Mesothelial cell of epicardium (in vitro differentiated cells): ENCODE results near the gene TOM1L2. TPM values are rescaled to one million over a fixed set of nuclear protein-coding genes. Genes with fewer than 3 reads are reported as not detected.

Experiments
- DNase-seq, 2 experiments: peaks; one replicate each; pipeline ENCODE4 v3.0.0; 2021; ENCODE audit warnings: low spot score in 2 of 2; ENCODE audit not compliant: unreplicated experiment in 2 of 2
- H3K27ac Mint-ChIP-seq: 2 replicates; pipeline ENCODE4 v1.8.0; 2021; ENCODE audit warnings: mixed read lengths
- H3K27me3 Mint-ChIP-seq: 2 replicates; pipeline ENCODE4 v1.8.0; 2021; ENCODE audit warnings: low read depth, mixed read lengths
- H3K36me3 Mint-ChIP-seq: 2 replicates; pipeline ENCODE4 v1.8.0; 2021; ENCODE audit warnings: mixed read lengths
- H3K4me1 Mint-ChIP-seq: 2 replicates; pipeline ENCODE4 v1.8.0; 2021; ENCODE audit warnings: mixed read lengths
- H3K4me3 Mint-ChIP-seq: 2 replicates; pipeline ENCODE4 v1.8.0; 2021; ENCODE audit warnings: mild to moderate bottlenecking, moderate library complexity, mixed read lengths
- H3K9me3 Mint-ChIP-seq: 2 replicates; pipeline ENCODE4 v1.8.0; 2021; ENCODE audit warnings: mixed read lengths
- total RNA-seq: library from RNA; stranded (reverse); gene quantifications from 3 replicates; pipeline ENCODE4 v1.2.1, GENCODE V29; 2021
- TF ChIP-seq, protein P1 (sequence below): fragments of 200-600 bp; sonication (generic); IDR thresholded peaks from one replicate; pipeline ENCODE4 v1.5.0; 2021; ENCODE audit warnings: antibody characterized with exemption; ENCODE audit not compliant: unreplicated experiment

The TOM1L2 gene
- total RNA-seq, 1 donor from 2014 or later: 126 TPM

DNA sequence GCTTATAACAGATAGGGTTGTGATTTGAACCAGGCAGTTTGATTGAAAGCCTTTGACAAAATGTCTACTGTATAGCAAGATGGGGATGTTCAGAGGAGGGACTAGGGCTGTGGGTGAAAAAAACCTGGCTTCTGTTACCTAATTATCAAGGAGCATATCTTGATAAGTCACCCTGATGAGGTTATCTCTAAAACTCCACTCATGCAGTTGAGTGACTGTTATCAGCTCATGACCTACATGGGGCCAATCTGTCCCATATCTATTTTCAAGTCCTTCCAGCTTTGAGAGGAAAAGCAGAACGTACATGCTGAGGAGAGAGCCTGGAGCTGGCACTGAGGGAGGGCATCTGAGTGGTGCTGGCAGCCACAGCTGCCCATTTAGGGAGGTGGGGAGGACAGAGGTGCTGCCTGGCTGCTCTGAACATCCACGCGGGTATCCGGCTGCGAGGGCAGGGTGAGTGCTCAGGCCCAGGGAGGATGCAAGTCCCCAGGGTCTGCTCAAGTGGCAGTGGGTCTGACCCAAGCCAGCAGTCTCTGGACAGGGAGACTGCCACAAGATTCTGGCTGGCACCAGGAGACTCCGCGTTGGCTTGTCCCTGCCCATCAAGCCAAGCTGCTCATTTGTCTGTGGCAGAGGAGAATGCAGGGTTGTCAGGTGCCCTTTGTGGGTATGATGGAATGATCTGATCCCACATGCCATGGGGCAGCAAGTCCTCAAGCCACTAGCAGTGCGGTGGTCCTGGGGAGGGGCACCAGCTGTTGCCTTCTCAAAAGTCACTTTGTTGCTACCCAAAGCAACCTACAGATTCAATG, 37.6 kb upstream of the TOM1L2 start:
- no peak for DNase-seq
- peaks cover 4% of the 10 kb centered on the region for H3K9me3 Mint-ChIP-seq
- no peak overlapping the region for H3K27ac Mint-ChIP-seq
- H3K4me3 Mint-ChIP-seq: no peak overlapping the region
- peaks cover 18% of the 10 kb centered on the region for H3K36me3 Mint-ChIP-seq
- TF ChIP-seq, protein P1, sequence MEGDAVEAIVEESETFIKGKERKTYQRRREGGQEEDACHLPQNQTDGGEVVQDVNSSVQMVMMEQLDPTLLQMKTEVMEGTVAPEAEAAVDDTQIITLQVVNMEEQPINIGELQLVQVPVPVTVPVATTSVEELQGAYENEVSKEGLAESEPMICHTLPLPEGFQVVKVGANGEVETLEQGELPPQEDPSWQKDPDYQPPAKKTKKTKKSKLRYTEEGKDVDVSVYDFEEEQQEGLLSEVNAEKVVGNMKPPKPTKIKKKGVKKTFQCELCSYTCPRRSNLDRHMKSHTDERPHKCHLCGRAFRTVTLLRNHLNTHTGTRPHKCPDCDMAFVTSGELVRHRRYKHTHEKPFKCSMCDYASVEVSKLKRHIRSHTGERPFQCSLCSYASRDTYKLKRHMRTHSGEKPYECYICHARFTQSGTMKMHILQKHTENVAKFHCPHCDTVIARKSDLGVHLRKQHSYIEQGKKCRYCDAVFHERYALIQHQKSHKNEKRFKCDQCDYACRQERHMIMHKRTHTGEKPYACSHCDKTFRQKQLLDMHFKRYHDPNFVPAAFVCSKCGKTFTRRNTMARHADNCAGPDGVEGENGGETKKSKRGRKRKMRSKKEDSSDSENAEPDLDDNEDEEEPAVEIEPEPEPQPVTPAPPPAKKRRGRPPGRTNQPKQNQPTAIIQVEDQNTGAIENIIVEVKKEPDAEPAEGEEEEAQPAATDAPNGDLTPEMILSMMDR: no peak
- no peaks in the 10 kb centered on the region for H3K4me1 Mint-ChIP-seq
- no peaks in the 10 kb centered on the region for H3K27me3 Mint-ChIP-seq

GRCh38 chr17:18008496-18009268, 36.5 kb upstream of the TOM1L2 start:
- no peak overlapping the region for H3K27ac Mint-ChIP-seq

GRCh38 chr17:18006495-18007239, 34.5 kb upstream of the TOM1L2 start:
- Mint-ChIP-seq H3K9me3 (peaks cover 4% of the 10 kb centered on the region), H3K27ac (no peak overlapping the region), H3K36me3 (peaks cover 13% of the 10 kb centered on the region), H3K4me3 (no peak overlapping the region), H3K4me1 (no peaks in the 10 kb centered on the region), H3K27me3 (no peaks in the 10 kb centered on the region)
- TF ChIP-seq, protein P1: no peak
- no peak for DNase-seq

More at GRCh38 chr17:18008496-18009268, 36.5 kb upstream of the TOM1L2 start:
- Mint-ChIP-seq H3K4me1 (no peaks in the 10 kb centered on the region), H3K27me3 (no peaks in the 10 kb centered on the region), H3K36me3 (peaks cover 18% of the 10 kb centered on the region), H3K9me3 (peaks cover 4% of the 10 kb centered on the region), H3K4me3 (no peak overlapping the region)
- TF ChIP-seq, protein P1: no peak
- DNase-seq: no peak

DNA sequence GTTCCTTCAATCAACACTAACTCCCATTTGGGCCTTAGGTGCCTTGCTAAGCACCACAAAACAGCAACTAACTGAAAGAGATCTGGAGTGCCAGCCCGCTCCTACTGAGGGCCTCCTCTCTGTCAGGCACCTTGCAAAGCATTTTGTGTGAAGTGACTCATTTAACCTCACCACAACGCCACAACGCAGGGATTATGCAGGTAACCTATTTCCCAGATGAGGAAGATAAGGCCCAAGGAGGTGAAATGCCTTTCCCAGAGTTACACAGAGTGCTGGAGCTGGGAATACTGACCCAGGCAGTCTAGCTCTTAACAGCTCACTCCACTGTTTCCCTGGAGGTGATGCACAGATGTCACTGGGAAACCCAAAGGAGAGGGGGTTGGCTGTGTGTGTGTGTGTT, 33.3 kb upstream of the TOM1L2 start:
- H3K27ac Mint-ChIP-seq: no peak overlapping the region

DNA sequence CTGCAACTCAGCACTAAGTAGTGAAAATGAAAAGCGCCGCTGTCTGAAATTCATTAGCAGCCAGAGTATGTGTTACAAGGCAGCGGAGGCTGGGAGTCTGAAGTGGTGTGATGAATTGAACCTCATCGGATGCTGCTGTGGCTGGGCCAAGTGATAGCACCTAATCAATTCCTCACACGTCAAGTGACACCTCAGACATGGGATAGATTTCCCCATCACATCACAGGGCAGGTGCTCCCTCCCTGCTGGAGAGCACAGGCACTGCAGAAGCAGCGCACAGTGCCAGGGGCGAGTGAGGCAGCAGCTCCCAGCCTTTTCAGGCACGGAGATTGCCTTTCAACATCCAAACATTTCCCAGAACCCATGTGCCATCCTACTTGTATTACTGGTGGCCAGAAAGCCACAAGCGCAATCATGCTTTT, 32.7 kb upstream of the TOM1L2 start:
- H3K36me3 Mint-ChIP-seq: peaks cover 9% of the 10 kb centered on the region
- no peak overlapping the region for H3K4me3 Mint-ChIP-seq
- no peak for DNase-seq
- H3K27ac Mint-ChIP-seq: no peak overlapping the region
- H3K27me3 Mint-ChIP-seq: no peaks in the 10 kb centered on the region
- TF ChIP-seq, protein P1: no peak
- H3K4me1 Mint-ChIP-seq: no peaks in the 10 kb centered on the region
- no peaks in the 10 kb centered on the region for H3K9me3 Mint-ChIP-seq

More for the DNA sequence above, 33.3 kb upstream of the TOM1L2 start:
- H3K4me3 Mint-ChIP-seq: no peak overlapping the region
- TF ChIP-seq, protein P1: no peak
- no peak for DNase-seq
- peaks cover 13% of the 10 kb centered on the region for H3K36me3 Mint-ChIP-seq
- H3K4me1 Mint-ChIP-seq: no peaks in the 10 kb centered on the region
- H3K27me3 Mint-ChIP-seq: no peaks in the 10 kb centered on the region
- peaks cover 4% of the 10 kb centered on the region for H3K9me3 Mint-ChIP-seq
